ENCODE results near the gene GLUL. TPM values are rescaled to one million over a fixed set of nuclear protein-coding genes. Genes with fewer than 3 reads are reported as not detected.
"Not testable (repeated sequence)": the region's sequence is repeated elsewhere in the genome, so short reads cannot be mapped to it uniquely, and the experiment has no call there.

The GLUL gene
- total RNA-seq, 2 experiments from 2014 or later: 97.5 to 98.0 TPM

DNA sequence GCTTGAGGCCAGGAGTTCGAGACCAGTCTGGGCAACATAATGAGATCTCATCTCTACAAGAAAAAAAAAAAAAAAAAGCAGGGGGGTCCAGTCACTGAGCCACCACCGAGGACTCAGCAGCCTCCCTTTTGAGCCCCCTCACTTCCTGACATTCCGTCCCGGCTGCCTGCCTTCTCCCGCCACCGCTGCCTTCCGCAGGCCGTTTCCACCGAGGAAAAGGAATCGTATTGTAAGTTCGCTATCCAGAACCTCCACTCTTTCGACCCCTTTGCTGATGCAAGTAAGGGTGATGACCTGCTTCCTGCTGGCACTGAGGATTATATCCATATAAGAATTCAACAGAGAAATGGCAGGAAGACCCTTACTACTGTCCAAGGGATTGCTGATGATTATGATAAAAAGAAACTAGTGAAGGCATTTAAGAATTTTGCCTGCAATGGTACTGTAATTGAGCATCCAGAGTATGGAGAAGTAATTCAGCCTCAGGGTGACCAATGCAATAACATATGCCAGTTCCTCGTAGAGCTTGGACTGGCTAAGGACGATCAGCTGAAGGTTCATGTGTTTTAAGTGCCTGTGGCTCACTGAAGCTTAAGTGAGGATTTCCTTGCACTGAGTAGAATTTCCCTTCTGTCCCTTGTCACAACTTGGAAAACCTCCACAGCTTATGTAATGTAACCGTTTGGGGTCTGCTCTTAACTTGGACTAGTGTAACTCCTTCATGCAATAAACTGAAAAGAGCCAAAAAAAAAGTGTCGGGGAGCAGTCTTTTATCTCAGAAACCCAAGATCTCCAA is 55.6 kb downstream of the GLUL start:
- ChIA-PET CTCF (interaction anchor here (1.3 kb wide), 1 partner anchor 34 kb away, joined by 3 read pairs; no protein-coding TSS in a partner anchor), POLR2A (no interaction called here)
- no peaks in the 10 kb centered on the region for H3K36me3 Mint-ChIP-seq (ENCODE audit: low read depth)
- ATAC-seq: no peak
- H3K4me1 Mint-ChIP-seq (ENCODE audit: low read depth): peaks cover 6% of the 10 kb centered on the region
- H3K9me3 Mint-ChIP-seq (ENCODE audit: insufficient read depth): no peaks in the 10 kb centered on the region
- H3K4me3 Mint-ChIP-seq: no peak overlapping the region
- DNase-seq: no peak
- peaks cover 5% of the 10 kb centered on the region for H3K27me3 Mint-ChIP-seq (ENCODE audit: low read depth)
- no peak overlapping the region for H3K27ac Mint-ChIP-seq

DNA sequence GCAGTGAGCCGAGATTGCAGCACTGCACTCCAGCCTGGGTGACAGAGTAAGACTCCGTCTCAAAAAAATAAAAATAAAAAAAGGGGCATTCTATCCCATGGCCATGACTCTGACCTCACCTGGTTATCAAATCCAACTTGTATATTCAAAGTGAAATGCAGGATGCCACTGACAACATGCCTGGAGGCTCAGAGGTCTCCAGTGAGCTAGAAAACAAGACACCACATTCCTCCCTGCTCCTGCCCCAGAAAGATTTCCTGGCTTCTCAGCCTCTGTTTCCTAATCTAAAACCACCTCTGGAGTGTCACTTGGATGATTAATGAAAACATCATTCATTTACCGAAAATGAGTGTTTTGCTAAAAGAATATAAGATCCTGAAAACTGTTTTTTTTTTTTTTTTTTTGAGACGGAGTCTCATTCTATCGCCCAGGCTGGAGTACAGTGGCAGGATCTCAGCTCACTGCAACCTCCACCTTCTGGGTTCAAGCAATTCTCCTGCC is 58.5 kb downstream of the GLUL start:
- not testable (repeated sequence) for H3K9me3 Mint-ChIP-seq (ENCODE audit: insufficient read depth); H3K36me3 Mint-ChIP-seq (ENCODE audit: low read depth)

DNA sequence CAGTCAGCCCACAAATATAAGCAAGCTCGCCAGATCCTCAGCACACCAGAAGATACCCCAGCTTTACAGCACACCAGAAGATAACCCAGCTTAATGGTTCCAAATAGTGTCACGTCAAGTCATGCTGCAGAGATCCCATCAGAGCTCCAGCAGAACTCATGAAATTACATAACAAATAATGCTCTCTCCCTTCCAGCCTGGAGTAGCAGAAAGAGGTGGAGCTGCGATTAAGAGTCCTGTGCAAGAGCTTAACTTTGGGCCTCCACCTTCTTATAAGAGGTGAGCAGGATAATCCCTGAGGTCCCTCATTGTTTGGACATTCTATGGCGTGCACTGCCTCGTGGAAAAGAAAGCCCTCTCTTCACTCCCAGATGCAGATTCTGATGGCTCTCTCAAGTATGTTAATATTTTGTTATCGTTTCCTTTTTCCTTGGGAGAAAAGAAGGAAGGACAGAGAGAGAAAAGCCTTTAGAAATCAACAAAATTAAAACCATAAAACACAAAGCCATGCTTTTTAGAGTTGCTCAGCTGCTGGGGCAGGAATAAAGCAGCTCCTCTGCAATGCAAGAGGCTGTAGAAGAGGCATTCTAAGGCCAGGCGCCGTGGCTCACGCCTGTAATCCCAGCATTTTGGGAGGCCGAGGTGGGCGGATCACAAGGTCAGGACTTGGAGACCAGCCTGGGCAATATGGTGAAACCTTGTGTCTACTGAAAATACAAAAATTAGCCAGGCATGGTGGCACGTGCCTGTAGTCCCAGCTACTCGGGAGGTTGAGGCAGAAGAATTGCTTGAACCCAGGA is 59.1 kb downstream of the GLUL start:
- peaks cover 6% of the 10 kb centered on the region for H3K4me1 Mint-ChIP-seq (ENCODE audit: low read depth)
- H3K27ac Mint-ChIP-seq: no peak overlapping the region
- no peaks in the 10 kb centered on the region for H3K36me3 Mint-ChIP-seq (ENCODE audit: low read depth)
- DNase-seq: no peak
- no peak for ATAC-seq
- peaks cover 5% of the 10 kb centered on the region for H3K27me3 Mint-ChIP-seq (ENCODE audit: low read depth)
- H3K9me3 Mint-ChIP-seq (ENCODE audit: insufficient read depth): no peaks in the 10 kb centered on the region
- ChIA-PET CTCF (no interaction called here), POLR2A (no interaction called here)
- H3K4me3 Mint-ChIP-seq: no peak overlapping the region

More for the DNA sequence above, 58.5 kb downstream of the GLUL start:
- DNase-seq; H3K27ac Mint-ChIP-seq; H3K27me3 Mint-ChIP-seq (ENCODE audit: low read depth); H3K4me1 Mint-ChIP-seq (ENCODE audit: low read depth); ATAC-seq; POLR2A ChIA-PET; H3K4me3 Mint-ChIP-seq; CTCF ChIA-PET: not testable (repeated sequence)

Other genes starting within 250 kb of the GLUL start
- not detected for gene TEDDM1, start 8.9 kb upstream of the GLUL start, total RNA-seq
- gene RGSL1, start 58.4 kb upstream of the GLUL start, total RNA-seq: not detected
- gene RNASEL, start 197.5 kb upstream of the GLUL start, total RNA-seq: 1 to 10 TPM; 5.7 to 6.0 TPM
- under 1 TPM; 0.63 to 0.66 TPM for gene RGS16, start 212.6 kb upstream of the GLUL start, total RNA-seq